ENCODE data around the gene EFCAB6.

EFCAB6 gene

DNA sequence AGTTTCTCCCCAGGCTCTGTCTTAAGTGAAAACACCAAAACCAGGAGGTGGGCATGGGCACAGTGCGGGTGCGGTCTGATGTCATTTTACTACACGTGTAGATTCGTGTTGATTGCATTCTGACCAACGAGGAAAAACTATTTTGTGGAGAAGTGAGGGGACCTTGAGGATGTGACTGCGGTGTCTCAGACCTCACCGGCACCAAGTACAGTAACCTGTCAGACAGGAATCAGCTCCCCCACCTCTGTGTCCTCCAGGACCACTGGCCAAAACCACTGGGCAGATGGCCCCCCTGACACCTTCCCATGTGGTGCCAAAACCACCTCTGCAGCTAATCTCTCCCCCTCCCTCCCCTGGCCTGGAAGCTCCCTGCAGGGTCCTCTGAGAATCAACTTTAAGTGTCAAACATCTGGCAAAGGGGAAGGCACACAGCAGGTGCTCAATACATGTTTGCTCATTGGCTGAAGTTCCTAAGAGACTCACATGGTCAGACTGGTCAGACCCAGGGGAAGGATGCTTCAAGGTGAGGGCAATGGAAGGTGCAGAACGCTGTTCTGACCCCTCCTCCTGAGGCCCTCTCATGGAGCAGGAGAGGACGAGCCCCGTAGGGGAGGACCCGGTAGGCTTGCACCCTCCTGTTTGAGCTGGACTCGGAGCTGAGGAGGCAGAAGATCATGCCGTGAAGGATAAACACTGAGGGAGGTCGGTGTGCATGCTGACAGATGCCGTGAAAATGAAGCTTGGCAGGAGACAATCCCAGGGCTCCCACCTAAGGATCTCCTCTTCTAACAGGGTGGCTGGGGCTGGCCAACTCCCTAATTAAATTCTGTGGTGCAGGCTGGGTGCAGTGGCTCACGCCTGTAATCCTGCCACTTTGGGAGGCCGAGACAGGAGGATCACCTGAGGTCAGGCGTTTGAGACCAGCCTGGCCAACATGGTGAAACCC lies 270.4 kb downstream of the EFCAB6 start:
- DNase-seq: no peak

DNA sequence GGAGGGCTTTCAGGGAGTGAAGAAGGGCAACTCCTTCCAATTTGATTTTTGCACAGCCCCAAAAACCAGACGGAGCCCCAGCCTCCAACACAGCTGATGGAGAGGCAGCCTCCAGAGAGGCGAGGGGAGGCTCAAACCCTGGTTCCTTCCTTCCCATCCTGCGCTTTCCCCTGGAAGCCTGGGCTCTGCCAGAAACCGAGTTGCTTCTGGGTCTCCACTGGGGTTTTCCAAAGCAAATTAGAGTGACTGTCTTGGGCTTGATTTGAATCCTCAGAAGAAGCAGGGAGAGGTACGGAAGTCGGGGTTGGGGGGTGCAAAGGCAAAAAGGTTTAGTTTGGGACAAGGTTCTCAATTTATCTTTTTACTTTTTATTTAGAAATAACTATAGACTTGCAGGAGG lies 271.1 kb downstream of the EFCAB6 start:
- no peak for DNase-seq

DNA sequence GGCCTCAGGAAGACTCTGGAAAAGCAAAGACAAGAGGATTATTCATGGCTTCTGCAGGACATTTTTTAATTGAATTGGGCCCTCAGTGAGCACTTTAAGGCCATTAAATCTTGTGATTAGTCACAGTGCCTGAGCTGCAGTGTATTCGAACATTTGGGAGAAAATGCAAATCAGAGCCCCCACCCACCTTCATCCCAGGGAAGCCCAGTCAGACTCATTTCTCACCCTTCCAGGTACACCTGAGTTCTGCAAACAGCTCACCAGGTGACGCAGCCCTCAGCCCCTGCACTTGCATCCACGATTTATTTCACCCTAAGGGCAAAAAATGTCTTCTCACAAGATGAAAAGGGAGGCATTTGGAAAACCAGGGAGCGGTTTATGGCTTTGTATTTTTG lies 271.6 kb downstream of the EFCAB6 start:
- DNase-seq: no peak

DNA sequence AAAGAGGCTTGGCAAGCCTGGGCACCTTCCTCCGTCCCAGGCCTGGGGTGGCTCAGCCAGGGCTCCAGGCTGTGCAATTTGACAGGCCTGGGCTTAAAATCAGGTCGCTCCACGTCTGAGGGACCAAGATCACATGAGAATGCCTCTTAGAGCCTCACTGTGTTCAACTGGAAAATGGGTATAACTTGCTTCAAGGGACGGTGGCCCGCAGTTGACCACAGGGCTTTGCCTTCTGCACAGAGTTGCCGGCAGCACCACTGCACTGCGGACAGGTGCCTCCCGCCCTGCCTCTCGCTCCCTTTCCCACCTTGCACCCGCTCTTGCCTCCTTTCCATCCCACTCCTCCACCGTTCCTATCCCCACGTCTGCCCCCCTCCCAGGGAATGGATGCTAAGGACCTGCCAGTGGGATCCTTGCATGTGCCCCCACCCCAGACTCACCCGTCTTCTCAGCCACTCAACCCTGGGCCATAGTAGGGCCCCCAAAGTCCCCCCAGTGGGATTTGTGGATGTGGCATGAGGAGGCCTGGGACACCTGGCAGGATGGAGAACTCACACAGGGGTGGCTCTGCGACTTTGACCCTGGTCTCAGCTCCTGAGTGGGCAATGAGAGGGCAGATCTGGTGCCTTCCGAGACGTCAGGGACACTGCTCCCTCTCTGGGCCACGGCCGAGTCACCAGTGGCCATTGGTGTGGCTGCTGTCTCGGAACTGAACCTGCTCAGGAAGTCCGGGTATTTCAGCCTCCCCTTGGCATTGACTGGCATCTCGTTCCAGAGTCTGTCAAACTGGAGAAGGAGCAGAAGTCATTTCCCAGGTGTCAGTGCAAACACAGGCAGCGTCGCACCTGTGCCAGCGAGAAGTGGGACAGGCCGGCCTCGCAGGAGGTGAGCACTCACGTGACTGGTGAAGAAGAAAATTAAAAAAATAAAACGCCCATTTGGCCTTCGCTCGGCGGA lies 272.3 kb downstream of the EFCAB6 start:
- DNase-seq: no peak

DNA sequence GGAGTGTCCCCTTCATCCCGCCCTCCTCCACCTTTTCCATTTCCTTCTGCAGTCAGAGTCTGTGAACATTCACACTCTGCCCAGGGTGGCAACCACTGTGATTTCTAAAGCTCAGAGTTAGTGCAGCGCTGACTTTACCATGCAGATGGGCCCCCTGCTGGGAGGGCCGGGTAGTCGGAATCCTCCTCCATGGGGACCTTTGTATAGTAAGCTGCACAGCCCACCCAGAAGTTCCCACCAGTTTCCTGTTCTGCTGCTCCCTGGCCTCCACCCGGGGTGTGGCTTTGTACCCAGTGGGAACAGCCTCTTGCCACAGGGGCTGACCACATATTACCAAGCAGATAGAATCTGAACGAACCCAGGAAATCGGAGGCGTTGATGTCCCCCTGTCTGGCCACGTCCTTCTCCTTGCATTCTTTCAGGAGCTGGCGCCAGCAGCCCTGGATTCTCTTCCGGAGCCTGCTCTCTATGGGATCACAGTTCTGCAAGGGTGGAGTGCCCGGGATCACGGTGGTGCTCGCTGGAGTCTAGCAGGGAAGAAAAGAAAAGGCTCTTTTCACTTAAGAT lies 275.0 kb downstream of the EFCAB6 start:
- DNase-seq: no peak

DNA sequence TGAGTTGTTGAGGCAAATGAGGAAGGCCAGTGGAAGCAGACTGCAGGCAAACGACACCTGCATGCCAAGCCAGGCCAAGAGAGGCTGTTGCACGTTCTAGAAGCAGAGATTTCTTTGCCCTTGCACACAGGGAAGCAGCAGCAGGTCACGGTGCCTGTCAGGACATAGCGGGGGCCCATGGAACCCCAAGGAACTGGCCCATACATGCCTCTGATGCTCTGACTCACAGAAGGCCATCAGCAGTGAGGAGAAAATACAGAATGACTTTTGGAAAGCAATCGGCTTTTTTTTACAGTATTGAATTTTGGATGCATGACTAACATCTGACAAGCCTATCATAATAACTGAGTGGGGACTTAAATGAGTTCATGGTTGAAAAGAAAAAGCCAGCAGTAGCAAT lies 276.4 kb downstream of the EFCAB6 start:
- DNase-seq: no peak

DNA sequence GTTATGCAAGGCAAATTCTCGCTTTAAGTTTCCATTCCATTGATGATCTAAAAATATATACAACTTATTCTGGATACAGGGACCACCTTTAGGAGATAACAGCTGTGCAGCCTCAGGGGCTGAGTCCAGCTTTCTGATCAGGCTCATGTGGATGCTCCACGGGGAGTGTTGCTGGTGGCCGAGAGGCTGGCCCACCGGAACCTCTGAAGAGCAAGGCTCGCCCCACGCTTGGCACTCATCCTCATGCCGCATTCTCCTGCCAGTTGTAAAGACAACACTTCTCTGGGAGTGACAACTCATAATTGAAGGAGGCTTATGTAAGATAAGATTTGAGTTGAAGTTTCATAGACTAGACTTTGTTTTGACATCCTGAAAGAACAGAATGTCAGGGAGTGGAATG lies 276.8 kb downstream of the EFCAB6 start:
- DNase-seq: no peak

DNA sequence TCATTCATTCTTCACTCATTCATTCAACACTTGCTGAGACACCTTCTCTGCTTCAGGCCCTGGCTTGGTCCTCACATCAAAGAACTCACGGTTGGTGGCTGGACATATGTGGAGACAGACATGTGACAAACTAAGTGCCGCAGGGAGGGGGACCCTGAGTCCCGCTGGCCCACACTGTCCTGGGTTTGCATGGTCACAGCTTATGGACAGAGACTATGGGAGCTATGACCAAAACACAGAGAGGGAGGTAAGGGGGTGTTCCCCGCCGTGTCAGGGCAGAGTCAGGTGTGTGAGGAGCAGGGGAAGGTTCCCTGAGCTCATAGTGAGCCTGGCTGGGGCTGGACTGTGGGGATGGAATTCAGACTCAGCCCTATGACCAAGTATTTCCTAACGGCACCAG lies 277.2 kb downstream of the EFCAB6 start:
- no peak for DNase-seq

DNA sequence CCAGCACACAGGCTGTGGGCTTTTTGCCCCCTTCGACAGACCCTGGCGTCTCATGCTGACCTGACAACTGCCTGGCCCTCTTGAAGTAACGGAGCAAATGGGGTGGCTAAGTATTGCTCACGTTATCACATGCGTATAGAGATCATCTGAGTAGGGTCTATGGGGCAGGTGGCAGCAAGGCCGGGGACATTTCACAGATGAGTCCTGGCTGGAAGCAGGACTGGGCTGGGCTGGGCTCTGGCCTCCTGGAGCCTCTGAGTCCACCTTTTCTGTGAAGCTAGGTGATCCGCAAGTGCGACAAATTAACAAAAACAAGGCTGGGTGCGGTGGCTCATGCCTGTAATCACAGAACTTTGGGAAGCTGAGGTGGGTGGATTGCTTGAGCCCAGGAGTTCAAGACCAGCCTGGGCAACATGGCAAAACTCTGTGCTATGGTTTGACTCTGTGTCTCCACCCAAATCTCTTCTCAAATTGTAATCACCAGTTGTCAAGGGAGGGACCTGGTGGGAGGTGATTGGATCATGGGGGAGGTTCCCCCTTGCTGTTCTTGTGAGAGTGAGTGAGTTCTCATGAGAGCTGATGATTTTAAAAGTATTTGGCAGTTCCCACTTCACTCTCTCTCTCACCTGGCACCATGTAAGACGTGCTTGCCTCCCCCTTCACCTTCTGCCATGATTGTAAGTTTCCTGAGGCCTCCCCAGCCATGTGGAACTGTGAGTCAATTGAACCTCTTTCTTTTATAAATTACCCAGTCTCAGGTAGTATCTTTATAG lies 278.3 kb downstream of the EFCAB6 start:
- DNase-seq: no peak

DNA sequence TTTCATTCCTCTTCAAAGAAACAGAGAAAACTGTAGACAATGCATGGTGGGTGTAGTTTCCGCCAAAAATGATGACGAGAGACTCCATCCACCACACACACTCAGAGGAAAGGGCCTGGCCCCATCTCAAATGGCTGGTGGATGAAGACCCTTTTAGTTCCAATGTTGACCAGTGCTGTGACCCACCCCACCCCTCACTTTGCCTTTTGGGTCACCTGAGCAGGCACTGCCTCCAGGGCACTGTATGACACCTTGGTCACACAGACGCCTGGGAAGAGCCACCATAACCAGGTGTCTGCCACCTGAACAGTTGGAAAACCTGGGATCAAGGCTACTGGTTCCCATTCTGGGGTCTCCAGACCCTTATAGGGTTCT lies 279.0 kb downstream of the EFCAB6 start:
- DNase-seq: no peak

DNA sequence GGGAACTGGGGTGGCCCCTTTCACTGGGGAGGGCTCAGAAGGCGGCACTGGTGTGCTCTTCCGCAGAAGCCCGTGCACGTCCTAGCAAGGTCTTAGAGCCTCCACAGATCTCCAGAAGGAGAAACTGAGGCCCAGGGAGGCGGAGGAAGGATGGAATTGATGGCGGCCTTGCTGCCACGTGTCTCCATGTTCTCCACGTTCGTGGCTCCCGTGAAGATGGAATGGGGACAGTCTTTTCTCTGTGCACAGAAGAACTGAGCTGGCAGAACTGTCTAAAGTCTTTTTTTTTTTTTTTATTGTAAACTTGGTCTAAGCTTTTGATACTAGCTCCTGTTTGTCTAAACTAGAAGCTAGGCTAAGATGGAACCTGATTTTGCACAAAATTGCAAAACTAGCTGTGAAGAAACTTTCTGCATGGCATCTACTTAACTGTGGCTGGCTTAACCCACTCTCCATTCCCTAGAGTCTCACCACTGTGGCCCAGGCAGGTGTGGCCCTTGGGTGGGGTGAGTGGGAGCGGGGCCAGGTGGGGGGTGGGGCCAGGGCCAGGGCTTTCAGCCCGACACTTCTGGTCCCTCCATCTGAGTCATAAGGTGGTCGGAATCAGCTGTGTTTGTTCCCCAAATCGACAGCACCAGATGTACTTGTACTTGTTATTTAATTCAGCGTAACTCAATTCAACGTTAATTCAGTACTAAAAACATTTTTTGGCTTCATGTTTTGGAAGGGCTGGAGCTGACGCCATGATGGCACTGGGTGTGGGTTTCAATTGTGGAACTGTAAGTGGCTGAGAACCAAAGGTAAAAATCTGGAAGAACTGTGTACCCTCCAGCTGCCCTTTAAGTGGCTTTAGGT lies 279.6 kb downstream of the EFCAB6 start:
- no peak for DNase-seq

DNA sequence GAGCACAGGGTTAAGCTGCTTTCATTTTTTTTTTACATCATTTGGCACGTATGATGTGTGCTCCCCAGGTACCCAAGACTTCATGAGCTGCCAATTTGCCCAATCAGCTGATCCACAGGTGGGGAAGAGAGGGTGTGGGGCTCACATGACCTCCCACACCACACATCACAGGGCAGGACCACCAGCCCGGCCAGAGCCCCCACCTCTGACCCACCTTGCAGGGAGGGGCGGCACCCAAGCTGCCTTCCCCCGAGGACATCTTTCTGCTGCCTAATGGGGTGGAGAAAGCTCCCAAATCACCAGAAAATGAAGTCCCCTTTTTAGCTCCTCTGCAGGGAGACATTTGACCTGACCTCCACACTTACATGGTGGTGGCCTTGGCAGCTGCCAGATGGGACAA lies 280.5 kb downstream of the EFCAB6 start:
- DNase-seq: no peak

DNA sequence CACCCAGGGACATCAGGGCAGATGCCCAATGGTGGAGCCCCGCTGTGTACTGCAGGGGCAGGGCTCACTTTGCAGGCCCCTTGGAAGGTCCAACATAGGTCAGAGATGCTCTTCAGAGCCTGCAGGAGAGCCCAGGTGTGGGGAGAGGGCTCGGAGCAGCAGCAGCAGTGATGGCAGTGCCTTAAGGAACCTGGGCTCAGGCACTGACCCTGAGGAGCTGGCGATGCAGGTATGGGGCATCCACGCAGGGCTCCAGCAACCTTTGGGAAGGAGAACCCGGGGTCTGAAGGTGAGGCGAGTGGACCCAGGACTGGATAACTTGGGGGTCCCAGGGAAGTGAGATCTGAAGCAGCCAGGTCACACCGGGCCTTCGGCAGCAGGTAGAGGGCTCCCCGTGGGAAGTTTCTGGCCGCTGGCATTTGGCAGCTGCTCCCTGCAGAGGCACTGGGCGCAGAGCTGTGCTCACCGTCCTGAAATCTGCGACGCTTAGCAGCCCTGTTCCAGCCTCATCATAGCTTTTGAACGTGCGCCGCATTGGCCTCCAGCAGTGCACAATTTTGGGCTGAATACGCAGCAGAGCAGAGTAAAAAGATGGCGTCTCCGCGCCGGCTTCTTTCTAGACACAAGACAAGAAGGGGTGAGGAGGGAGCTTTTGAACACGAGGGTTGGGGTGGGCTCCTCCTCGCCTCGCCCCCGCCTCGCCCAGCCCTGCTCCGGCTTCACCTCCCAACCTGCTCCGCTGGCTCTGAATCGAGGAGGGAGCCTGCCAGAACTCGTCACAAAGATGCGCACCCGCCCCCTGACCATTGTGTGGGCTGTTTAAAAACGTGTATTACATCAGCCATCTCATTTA lies 281.5 kb downstream of the EFCAB6 start:
- DNase-seq: no peak

DNA sequence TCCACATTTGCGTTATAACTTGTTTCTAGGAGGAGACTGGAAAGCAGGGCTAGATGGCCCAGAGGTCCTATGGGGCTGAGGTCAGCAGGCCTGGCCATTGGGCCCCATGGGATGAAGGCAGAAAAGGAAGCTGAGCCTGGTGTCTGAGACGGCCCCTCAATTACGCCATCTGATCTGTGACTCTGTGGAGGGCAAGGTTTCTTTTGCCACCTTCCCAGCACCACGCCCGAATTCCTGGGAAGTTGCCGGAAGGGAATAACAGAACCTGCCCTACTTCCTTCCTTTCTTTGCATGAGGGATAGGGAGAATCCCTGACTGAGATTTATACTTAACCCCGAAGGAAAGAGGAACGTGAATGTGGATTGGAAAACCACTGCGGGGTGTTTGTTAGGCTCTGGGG lies 282.2 kb downstream of the EFCAB6 start:
- DNase-seq: no peak

DNA sequence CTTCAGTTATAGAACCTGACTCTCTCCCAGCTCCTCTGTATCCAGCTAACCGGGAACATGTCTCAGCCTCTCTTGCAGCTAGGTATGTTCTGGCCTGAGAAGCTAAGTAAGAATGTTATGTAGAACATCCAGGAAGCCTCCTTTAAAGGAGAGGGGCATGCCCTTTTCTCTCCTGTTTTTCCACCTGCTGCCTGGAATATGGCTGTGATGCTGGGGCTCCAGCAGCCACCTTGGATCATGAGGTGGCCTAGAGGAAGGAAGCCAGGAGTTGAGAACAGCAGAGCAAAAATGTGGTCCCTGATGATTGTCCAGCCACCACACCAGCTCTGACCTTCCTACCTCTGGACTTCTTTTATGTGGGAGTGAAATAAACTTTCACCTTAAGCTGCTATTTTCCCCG lies 282.6 kb downstream of the EFCAB6 start:
- DNase-seq: no peak

DNA sequence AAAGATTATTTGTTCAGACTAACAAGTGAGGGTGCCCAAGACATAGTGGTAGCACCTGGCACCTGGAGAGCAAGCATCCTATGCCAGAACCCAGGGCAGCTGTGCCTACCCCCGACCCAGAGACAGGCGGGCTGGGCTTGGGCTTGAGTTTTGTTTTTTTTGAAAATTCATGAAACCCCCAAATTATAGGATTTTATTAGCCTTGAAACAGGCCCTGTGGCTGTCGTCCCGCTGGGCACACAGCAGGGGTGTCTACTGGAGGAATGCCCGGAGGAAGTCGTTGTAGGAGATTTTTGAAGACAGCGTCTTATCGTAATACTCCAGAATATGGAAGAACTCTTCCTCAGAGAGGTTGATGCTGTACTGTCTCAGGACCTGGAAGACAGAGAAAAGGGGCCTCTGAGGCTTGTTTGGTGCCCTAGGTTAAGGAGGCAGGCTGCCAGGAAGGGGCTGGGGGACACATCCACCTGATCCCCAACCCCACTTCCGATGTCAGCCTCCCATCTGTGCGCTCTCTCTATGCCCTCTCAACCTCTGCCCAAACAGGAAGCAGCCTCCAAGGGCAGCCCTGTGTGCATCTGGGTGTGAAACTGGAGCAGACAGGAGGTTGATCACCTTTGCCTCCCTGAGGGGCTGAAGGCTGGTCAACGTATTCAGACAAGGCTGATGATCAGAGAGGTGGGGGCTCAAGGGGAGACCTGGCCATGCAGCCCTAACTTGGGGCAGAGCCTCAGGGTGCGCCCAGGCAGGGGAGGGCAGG lies 283.3 kb downstream of the EFCAB6 start:
- no peak for DNase-seq

DNA sequence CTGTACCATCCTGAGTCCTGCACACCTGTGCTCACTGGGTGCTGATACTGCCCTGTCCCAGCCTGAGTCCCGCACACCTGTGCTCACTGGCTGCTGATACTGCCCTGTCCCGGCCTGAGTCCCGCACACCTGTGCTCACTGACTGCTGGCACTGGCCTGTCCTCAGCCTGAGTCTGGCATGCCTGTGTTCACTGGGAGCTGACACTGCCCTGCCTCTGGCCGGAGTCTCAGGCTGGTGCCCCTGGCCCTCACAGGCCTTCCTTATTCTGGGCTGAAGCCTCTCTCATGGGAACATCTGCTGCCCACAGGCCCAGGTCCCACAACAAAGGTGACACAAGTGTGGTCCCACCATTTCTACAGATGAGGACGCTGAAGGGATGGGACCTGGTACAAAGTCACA lies 285.2 kb downstream of the EFCAB6 start:
- no peak for DNase-seq

DNA sequence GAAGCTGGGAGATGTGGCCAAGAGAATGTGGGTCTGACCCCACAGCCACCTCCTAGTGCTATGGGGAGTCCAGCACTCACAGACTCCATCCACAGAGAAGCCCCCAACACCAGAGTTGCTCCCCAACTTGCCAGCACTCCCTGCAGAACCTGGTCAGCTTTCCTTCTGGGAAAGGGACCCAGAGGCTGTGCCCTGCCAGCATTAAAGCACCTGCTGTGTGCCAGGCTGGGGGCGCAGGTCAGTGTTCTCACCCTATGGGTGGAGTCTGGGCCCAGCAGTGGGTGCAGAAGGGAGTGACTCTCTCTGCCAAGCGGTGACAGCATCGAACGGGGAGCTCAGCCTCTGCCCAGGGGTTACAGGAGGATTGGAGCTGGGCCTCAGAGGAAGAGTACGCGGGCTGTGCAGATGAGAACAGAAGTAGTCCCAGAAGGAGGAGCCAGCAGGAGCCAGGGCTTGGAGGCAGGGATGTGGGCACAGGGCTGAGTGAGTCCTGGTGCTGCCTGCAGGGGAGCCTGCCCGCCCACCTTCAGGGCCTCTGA lies 285.9 kb downstream of the EFCAB6 start:
- no peak for DNase-seq

DNA sequence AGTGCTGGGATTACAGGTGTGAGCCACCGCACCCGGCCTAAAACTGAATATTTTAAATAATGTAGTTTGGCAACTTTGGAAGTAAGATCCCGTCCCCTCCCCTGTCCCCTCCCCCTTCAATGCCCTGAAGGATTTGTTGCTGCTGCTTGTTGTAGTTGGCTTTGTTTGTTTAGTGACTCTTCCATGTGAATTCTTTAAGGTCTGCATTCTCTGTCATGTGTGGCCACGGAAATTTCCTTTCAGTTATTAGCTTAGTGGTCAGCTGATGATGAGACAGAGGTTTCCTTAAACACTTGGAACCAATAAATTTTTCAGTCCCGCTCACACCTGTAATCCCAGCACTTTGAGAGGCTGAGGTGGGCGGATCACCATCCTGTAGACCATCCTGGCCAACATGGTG lies 290.4 kb downstream of the EFCAB6 start:
- DNase-seq: no peak

DNA sequence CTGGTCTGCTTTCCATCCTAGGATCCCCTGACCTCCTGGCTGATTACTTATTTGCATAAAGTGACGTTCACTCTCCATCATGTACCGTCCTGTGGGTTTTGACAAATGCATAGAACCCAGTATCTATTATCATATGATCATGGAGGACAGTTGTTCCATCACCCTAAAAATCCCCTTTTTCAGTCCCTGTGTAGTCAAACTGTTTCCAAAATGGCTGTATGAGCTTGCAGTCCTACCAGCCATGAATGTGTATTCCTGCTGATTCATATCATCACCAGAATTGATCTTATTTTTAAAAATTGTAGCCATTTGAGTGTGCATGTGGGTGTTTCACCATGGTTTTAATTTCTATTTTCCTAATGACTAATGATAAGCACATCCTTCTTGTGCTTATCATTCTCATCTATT lies 291.5 kb downstream of the EFCAB6 start:
- no peak for DNase-seq

All from NCI-H774 (cell line).